ENCODE measurements around the gene USP12.
"Not testable (repeated sequence)": the region's sequence is repeated elsewhere in the genome, so short reads cannot be mapped to it uniquely, and the experiment has no call there.

The USP12 gene

GRCh38 chr13:27124571-27124970 lies 47.0 kb downstream of the USP12 start:
- no peak for FAIRE-seq
- no peak for DNase-seq (ENCODE audit: low spot score)

DNA sequence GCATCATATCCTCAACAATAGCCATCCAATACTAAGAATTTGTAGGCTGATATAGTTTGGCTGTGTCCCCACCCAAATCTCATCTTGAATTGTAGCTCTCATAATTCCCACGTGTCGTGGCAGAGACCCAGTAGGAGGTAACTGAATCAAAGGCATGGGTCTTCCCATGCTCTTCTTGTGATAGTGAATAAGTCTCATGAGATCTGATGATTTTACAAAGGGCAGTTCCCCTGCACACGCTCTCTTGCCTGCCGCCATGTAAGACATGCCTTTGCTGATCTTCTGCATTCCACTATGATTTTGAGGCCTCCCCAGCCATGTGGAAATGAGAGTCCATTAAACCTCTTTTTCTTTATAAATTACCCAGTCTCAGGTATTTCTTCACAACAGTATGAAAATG lies 48.2 kb downstream of the USP12 start:
- not testable (repeated sequence) for FAIRE-seq; DNase-seq (ENCODE audit: low spot score)

- no peak for DNase-seq (ENCODE audit: low spot score)
- no peak for FAIRE-seq
Measured at GRCh38 chr13:27122036-27122435, 49.6 kb downstream of the USP12 start.

GRCh38 chr13:27120811-27121210 lies 50.8 kb downstream of the USP12 start:
- FAIRE-seq (no peak), DNase-seq (ENCODE audit: low spot score) (no peak)

DNA sequence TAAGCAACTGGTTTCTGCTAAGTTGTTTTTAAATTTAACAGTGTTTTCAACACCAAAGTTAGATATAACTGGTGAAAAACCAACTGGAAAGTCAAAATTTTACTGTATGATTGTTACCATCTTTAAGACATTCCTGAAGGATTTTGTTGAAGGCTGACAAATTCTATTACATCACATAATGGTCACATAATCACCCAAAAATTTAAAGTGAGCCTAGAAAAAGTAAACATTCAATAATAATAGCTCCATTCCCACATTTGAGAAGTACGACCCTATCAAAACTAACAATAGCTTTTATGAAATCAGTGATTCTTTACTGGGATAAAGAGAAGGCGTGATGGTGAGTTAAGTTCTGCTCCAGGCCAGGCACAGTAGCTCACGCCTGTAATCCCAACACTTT lies 51.6 kb downstream of the USP12 start:
- FAIRE-seq (no peak), DNase-seq (ENCODE audit: low spot score) (no peak)

GRCh38 chr13:27118428-27119054 lies 53.1 kb downstream of the USP12 start:
- DNase-seq (ENCODE audit: low spot score): no peak
- FAIRE-seq: no peak

DNA sequence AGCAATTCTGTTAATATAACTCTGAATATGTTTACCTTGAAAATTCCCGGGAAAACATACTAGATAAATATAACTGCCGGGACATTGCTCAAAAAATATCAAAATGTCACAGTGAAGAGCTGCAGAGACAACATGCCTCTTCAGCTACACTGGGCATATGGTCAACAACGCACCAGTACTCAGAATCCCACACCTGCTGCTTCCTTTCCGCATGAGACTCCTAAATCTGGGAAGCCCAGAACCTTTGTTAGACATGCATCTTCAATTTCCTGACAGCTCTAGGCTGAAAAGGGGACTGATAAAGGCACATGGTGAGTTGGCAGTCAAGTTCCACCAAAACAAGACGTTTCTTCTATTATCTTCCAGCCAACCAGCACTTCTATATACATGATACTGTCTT lies 53.7 kb downstream of the USP12 start:
- FAIRE-seq: no peak
- DNase-seq (ENCODE audit: low spot score): no peak

DNA sequence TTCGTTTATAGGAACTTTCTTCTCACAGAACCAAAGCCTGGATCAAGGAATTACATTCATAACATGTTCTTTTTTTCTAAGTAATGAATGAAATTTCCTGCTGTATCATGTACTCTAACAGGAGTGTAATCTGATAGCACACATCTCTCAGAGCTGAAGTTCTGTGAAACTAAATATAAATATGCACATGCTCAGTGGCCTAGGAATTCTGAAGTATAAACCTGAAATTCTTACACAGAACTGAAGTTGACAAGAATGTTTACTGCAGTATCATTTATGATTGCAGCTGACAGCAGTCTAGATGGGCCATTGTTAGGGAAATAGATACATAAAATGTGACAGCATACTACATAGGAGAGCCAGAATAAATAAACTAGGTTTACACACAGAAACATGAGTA lies 54.5 kb downstream of the USP12 start:
- no peak for DNase-seq (ENCODE audit: low spot score)
- FAIRE-seq: no peak

DNA sequence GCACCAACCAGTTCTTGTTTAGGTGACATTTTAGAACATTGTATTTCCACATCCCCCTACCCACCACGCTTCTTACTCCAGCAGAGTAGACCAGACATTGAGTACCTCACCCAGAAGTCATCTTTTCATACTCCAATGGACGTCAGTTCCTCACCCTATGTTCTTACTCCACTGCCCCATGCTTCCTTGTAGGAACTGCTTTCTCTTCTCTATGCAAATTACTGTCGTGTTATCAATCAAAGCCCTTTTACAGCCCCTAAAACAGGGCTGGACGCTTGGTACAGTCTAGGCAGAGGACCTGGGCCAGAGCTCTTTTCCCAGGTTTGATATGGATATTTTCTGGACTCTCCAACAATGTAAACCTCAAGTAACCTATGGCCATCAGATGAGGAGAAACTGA lies 58.2 kb downstream of the USP12 start:
- DNase-seq (ENCODE audit: low spot score) (no peak), FAIRE-seq (no peak)

DNA sequence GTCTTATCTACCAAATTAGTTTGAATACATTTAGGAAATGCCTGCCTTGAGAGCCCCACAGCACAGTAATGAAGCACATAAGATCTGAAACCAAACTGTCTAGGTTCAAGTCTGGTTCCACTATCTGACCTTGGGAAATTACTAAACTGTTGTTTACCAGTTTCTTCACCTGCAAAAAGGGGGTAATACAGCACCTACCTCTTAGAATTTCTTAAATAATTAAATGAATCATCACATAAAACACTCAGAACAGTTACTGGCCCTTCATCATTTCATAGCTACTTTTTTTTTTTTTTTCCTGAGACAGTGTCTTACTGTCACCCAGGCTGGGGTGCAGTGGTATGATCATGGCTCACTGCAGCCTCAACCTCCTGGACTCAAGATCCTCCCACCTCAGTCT lies 59.6 kb downstream of the USP12 start:
- FAIRE-seq (no peak), DNase-seq (ENCODE audit: low spot score) (no peak)

- FAIRE-seq (no peak), DNase-seq (ENCODE audit: low spot score) (no peak)
Measured at GRCh38 chr13:27110056-27110746, 61.4 kb downstream of the USP12 start.

GRCh38 chr13:27106144-27106543 lies 65.5 kb downstream of the USP12 start:
- DNase-seq (ENCODE audit: low spot score): no peak
- FAIRE-seq: no peak

DNA sequence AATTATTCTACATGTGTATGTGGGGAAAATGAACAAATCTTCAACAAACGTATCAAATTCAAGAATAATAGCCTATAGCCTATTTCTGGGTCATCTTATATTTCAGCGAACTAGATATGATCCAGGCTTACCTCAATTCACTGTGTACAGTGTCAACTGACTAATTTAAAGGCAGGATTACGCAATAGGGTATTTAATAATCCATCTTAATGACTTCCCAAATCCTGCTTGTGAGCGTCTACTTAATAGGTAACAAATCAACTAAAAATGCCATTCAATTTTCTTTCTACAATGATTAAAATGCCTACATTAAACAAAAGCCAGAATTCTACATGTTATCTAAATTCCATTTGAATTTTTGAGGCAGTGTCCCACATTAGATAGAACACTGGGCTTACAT lies 67.0 kb downstream of the USP12 start:
- no peak for FAIRE-seq

GRCh38 chr13:27101847-27102246 lies 69.8 kb downstream of the USP12 start:
- FAIRE-seq (no peak), DNase-seq (ENCODE audit: low spot score) (no peak)

More for the DNA sequence above, 67.0 kb downstream of the USP12 start:
- DNase-seq (ENCODE audit: low spot score): no peak

DNA sequence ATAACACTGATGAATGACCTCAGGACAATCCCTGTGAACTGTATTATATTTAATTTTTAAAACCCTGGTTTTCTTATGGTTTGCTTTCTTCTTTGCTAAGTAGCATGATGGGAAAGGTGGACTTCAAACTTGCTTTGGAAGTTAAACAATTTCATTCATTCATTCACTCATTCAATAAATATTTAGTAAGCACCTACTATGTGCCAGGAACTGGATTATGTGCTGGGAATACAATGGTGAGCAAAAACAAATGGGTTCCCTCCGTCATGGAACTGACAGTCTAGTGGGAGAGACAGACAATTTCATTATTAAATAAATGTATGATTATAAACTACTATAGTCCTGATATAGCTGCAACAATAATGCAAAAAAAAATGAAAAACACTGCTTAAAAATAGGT lies 70.3 kb downstream of the USP12 start:
- FAIRE-seq (no peak), DNase-seq (ENCODE audit: low spot score) (no peak)

GRCh38 chr13:27097691-27098090 lies 73.9 kb downstream of the USP12 start:
- DNase-seq (ENCODE audit: low spot score) (no peak), FAIRE-seq (no peak)

DNA sequence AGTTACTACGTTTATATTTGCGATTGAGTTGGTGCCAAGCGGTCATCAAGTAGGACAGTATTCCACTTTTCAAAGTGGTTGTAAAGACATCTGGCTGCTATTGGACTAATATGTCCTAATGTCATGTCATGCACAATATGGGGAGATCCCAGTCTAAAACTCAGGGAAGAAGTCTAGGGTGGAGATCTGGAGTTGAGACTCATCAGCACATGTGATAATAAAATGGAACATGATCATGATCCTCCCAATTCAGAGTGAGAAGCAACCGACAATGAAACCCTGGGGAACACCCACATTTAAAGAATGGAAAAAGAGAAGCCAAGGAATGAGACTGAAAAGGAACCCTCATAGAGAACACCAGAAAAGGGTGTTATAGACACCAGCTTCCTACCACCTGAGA lies 80.2 kb downstream of the USP12 start:
- FAIRE-seq (no peak), DNase-seq (ENCODE audit: low spot score) (no peak)

DNA sequence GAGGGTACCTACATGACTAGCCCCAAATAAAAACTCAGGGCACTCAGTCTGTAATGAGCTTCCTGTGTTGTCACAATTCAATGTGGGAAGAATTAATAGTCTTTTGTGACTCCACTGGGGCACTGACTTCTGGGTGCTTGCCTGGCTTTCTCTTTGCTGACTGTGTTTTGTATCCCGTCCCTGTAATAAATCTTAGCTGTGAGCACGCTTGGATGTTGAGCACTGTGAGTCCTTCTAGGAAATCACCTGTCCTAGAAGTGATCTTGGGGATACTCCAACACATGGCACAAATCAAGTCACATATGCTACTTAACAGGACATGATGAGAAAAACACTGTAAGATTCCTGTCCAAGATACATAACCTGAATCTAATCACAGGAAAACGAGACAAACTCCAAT lies 83.0 kb downstream of the USP12 start:
- DNase-seq (ENCODE audit: low spot score) (no peak), FAIRE-seq (no peak)

DNA sequence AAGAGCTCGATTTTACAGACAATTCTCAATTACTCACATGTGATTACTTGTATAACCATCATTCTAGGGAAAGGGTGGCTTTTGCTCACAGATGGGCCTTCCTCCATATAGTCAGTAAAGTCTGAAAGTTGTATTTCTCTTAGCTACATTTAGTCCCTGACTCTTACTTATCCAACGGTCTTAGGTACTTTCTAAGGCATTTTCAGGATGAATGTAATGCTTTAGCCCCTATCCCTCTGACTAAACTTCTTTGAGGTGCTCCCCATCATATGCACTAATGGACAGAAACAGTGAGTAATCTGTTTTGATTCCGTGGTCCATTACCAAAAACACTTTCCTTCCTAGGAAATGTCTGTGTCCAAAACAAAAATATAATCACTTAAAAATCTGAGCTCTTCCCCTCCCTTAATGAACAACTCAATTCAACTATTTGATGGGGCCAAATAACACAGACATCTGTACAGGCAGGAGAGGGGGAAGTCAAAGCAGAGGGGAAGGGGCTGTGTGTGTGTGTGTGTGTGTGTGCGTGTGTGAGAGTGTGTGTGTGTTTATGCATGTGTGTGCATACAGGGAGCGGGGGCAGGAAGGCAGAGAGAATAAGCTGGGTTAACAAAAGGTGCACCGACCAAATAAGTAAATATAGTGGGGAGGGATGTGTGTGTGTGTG lies 84.9 kb downstream of the USP12 start:
- DNase-seq (ENCODE audit: low spot score) (no peak), FAIRE-seq (no peak)

DNA sequence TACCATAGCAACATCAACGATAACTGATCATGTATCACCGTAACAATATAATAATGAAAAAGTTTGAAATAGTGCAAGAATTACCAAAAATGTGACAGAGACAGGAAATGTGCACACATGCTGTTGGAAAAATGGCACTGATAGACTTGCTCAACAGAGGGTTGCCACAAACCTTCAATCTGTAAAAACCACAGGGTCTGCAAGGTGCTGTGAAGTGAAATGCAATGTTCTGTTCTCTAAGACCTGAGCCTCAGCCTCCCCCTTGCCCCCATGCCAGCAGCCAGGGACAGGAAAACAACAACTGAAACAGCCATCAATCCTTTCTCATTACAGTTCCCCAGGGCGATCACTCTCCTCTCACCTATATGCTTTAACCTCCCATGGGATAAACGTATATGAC lies 88.4 kb downstream of the USP12 start:
- no peak for FAIRE-seq
- no peak for DNase-seq (ENCODE audit: low spot score)

- no peak for FAIRE-seq
Measured at GRCh38 chr13:27081893-27082679, 89.5 kb downstream of the USP12 start.

More at GRCh38 chr13:27081893-27082679, 89.5 kb downstream of the USP12 start:
- DNase-seq (ENCODE audit: low spot score): no peak
